ENCODE data around the gene HACE1.
"Not testable (repeated sequence)": the region's sequence is repeated elsewhere in the genome, so short reads cannot be mapped to it uniquely, and the experiment has no call there.

The HACE1 gene

DNA sequence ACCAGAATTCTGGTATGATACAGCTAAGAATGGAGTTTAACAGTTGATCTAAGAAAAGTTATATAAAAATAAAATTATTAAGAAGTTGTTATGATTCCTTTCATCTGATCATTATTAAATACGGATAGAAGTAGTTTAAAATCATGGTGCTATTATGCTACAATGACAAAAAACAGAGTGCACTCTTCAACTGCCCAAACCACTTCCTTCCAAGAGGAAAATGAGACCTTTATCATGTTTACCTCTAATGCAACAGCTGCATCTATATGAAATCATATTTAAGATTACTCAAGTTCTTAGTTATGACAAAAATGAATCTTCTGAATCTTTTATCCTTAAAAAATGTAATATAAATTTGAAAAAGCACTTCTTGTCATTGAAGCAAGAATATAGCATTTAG lies 31.2 kb downstream of the HACE1 start:
- peak; percentile 47 for FAIRE-seq

DNA sequence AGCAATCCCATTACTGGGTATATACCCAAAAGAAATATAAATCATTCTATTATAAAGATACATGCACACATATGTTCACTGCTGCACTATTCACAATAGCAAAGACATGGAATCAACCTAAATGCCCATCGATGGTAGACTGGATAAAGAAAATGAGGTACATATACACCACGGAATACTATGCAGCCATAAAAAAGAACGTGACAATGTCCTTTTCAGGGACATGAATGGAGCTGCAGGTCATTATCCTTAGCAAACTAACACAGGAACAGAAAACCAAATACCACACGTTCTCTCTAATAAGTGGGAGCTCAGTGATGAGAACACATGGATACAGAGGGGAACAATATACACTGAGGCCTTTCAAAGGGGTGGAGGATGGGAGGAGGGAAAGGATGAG lies 38.9 kb downstream of the HACE1 start:
- not testable (repeated sequence) for FAIRE-seq

DNA sequence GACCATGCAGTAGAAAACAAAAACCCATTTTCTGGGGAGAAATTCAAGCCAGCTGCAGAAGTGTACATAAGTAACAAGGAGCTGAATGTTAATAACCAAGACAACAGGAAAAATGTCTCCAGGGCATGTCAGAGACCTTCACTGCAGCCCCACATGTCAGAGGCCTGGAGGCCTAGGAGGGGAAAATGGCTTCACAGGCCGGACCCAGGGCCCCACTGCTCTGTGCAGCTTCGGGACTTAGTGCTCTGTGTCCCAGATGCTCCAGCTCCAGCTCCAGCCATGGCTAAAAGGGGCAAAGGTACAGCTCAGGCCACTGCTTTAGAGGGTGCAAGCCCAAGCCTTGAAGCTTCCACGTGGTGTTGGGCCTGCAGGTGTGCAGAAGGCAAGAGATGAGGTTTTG lies 43.6 kb downstream of the HACE1 start:
- no peak for FAIRE-seq

DNA sequence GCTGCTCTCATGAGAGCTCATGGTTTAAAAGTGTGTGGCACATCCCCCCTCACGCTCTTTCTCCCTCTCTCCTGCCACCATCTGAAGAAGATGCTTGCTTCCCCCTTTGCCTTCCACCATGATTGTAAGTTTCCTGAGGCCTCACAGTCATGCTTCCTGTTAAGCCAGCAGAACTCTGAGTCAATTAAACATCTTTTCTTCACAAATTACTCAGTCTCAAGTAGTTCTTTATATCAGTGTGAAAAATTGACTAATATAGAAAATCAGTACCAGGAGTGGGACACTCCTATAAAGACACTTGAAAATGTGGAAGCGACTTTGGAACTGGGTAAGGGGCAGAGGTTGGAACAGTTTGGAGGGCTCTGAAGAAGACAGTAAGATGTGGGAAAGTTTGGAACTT lies 45.0 kb downstream of the HACE1 start:
- FAIRE-seq, result no peak

DNA sequence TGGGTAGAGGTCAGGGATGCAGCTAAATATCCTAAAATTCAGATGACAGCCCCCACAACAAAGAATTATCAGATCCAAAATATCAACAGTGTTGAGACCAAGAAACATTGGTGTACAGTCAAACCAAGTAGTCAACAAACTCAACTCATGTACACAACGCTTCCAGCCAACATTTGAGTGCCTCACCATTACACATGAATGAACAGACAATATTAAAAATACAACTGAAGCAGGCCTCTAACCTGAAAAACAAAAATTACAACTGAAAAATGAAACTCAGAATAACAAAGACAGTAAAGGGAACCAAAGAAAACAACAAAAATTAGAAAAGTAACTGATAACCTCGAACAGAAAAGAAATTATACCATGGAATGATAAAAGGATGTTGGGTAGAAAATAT lies 46.2 kb downstream of the HACE1 start:
- FAIRE-seq, result no peak

DNA sequence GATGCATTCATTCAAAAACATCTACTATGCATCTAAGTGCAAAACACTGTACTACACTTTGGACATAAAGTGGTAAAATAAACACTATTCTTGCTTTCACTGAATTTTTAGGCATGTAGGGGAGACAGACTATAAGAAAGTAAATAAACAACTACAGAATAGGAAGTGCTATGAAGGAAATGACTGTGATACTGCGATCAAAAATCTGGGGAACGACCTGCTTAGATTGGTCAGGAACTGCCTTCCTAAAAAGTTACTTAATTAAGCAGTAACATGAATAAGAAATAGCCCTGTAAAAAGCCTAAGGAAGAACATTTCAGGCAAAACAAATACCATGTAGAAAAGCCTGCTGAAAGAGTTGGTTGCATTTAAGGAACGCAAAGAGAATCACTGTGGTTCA lies 50.6 kb downstream of the HACE1 start:
- FAIRE-seq, result no peak

DNA sequence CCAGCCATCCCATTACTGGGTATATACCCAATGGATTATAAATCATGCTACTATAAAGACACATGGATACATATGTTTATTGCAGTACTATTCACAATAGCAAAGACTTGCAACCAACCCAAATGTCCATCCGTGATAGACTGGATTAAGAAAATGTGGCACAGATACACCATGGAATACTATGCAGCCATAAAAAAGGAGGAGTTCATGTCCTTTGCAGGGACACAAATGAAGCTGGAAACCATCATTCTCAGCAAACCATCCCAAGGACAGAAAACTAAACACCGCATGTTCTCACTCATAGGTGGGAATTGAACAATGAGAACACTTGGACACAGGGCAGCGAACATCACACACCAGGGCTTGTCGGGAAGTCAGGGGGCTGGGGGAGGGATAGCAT lies 54.4 kb downstream of the HACE1 start:
- FAIRE-seq, result not testable (repeated sequence)

DNA sequence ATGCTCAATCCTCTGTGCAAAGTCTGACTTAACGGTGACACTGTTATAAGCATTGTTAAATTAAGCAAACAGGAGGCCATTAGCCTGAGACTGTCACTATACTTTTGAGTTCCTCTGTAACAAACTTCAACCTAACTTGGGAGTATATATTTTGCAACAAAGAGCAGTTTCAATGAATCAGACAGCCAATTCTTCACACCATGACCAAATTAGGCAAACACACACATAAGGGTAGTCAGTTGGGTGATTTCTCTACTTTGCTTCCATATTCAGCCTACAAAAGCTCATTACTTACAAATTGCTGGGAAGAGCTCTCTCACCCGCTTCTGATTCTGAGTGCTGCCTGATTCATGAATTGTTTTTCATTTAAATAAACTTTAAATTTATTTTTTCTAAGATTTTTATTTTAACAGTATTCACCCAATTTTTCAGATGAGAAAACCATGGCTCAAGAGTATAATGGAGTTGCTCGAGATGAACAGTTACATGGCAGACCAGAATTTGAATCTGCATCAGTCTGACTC lies 60.5 kb downstream of the HACE1 start:
- FAIRE-seq, result no peak

DNA sequence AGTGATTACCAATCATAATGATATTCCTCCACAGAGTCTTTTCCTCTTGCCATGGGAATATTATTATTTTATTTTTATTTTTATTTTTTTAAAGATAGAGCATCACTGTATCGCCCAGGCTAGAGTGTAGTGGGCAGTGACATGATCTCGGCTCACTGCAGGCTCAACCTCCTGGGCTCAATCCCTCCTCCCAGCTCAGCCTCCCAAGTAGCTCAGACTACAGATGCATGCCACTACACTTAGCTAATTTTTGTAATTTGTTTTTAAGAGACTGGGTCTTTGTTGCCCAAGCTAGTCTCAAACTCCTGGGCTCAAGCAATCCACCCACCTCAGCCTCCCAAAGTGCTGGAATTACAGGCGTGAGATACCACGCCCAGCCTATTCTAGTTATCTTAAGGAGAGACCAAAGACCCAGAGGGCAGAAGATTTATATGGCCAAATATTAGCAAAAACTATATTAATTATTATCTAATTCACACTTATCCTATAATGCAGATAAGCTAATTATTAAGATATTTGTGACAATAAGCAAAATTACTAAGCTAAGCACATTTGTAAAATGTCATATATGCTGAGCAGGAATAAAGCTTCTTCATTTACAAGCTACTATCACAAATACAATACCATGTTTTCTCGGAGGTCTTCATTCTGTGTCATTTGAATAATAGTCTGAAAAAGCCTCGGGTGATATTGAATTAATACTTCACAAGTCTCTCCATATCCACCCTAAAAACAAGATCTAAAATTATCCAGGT lies 63.5 kb downstream of the HACE1 start:
- no peak for FAIRE-seq

DNA sequence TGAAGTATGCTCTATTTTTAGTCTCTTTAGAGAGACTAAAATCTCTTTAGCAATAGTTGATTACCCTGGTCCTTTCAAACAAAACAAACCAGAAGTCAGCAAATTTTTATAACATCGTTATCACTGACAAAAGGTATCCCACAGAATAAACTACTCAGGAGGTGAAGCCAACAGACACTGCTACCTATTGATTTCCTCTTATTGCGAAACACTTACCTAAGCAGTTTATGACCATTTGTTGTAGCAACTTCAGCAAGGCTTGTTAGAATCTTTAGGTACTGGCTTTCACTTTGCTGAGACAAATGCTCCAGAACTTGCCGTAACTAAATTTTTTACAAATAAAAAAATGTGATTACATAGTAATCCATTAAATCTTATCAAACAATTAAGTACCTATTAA lies 64.4 kb downstream of the HACE1 start:
- FAIRE-seq, result peak; percentile 9

DNA sequence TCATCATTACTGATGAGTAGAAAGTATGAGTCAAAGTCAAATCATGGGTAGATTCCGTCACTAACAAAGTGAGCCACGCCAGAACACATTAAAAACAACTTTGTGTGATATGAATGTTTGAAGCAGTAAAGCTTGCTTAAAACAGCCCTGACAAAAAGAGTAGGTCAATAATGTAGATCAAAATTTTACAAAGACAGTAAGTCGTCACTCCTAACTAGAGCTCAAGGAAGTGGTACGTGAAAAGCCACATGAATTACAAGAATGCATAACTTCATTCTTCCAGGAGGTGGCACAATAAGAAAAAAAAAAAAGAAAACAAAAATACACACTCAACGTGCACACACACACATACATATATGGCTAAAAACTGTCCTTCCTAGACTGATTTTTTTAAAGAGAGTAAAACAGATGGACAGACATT lies 69.9 kb downstream of the HACE1 start:
- FAIRE-seq, result peak; percentile 88

DNA sequence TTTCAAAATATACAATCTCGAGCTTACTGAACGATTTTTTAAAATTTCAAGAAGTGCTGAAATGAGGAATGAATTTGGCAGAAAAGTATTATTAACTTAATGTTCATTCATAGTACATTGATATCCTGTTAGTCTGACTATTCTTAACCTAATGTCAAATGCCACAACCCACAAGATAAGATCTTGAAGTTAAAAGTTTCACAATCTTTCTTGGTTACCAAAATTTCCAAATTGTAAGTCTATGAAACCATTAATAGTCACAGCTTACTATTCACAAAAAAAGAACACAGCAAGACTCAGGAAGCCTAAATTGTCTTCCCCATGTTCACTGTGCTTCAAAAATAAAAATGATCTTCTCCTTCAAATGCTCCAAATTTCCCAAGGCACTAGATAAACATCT lies 71.3 kb downstream of the HACE1 start:
- FAIRE-seq, result no peak

DNA sequence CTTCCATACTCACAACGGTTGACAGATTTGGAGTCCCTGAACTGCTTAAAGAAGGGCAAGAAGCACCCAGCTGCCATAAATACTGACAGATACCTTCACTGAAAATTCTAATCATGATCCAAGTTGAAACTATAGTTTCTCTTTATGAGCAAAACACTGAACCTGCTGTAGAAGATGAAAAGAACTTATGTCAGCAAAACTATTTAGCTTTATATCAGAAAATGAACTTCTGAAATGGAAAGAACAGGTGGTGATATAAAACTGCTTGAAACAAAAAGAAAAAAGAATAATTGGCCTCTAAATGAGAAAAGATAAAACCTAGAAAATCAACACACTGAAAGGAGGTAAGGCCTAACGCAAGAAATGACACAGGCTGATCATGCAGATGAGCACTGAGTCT lies 72.4 kb downstream of the HACE1 start:
- peak; percentile 92 for FAIRE-seq

DNA sequence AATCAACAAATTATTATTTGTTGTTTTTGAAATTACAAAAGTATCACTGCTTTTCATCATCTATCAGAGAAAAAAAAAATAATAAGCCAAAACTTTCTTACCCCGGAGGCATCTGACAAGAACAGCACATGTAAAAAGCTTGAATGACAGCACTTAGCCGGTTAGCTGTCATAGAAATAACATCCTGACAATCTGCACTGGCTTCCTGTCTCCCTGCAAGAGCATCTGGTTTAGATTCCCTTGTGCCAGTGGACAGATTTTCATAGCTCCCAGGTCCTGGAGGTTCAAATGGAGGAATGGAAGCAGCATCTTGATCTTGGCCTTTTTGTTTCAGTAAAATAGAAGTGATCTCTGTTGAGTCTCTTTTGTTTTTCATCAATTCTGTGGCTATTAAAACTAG lies 74.8 kb downstream of the HACE1 start:
- no peak for FAIRE-seq

DNA sequence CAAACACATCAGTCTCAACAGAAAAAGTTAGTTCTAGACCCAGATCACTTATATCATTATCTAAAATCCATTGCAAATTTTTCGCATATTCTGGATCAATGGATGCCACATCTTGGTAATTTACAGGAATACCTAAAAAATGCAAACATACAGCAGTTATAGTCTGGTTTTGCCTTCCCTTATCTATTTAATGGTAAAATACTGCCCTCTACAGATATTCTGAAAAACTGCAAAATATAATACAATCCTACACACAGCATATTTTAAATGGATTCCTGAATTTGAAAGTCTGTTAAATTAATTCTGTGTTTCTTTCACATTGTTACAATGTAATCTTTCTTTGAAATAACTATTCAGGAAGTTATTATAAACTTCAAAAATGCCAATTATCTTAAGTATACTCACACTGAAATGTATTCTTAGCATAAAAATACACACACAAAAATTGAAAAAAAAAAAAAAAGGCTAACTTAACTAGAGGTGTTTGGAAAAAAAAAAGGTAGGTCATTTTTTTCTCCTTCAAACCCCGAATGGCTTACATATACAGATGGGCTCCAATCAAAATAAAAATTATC lies 88.4 kb downstream of the HACE1 start:
- peak; percentile 85 for FAIRE-seq

DNA sequence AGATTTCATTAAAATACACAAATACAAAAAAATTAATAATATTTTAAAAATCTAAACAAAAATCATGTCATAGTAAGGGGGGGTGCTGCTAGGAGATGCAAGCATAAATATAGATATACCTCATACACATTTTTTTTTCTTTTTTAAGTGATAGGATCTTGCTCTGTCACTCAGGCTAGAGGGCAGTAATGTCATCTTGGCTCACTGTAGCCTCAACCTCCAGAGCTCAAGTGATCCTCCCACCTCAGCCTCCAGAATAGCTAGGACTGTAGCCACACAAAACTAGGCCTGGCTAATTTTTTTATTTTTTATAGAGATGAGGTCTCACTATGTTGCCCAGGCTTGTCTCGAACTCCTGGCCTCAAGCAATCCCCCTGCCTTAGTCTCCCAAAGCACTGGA lies 90.8 kb downstream of the HACE1 start:
- FAIRE-seq, result no peak

DNA sequence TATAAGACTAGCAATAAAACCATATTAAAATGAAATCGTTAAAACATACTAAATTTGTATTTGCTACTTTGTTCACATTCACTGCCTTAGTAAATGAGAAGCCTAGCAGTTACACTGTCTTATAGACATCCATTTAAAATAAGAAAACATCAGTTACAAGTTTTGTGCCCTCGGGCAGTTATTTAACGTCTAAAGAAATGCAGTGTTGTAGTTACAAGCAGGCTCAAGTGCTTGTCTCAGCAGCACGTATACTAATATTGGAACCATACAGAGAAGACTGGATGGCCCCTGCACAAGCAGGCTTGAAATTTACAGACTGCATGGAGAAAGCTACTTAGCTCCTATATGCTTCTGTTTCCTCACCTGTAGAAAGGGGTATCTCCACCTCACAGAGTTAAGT lies 93.1 kb downstream of the HACE1 start:
- FAIRE-seq, result no peak

DNA sequence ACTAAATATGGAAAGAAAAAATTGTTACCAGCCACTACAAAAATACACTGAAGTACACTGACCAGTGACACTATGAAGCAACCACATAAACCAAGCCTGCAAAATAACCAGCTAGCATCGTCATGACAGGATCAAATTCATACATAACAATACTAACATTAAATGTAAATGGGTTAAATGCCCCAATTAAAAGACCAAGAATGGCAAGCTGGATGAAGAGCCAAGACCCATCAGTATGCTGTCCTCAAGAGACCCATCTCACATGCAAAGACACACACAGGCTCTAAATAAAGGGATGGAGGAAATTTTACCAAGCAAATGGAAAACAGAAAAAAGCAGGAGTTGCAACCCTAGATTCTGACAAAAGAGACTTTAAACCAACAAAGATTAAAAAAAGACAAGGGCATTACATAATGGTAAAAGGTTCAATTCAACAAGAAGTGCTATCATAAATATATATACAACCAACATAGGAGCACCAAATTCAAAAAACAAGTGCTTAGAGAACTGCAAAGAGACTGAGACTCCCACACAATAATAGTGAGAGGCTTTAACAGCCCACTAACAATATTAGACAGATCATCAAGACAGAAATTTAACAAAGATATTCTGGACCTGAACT lies 104.8 kb downstream of the HACE1 start:
- no peak for FAIRE-seq

DNA sequence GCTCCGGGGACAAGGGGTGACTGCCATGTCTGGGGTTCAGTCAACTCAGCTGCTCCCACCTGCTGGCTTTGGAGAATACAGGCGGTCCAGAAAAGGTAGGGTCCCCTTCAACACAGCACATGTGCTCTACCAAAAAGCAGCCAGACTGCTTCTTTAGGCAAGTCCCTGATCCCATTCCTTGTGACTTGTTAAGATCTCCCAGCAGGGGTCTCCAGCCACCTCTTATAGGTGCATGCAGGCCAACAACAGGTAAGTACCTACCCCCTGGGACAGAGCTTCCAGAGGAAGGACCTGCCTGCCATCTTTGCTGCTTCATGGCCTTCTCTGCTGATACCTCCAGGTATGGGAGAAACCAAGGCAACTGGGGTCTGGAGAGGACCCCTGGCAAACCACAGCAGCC lies 106.5 kb downstream of the HACE1 start:
- FAIRE-seq, result no peak

DNA sequence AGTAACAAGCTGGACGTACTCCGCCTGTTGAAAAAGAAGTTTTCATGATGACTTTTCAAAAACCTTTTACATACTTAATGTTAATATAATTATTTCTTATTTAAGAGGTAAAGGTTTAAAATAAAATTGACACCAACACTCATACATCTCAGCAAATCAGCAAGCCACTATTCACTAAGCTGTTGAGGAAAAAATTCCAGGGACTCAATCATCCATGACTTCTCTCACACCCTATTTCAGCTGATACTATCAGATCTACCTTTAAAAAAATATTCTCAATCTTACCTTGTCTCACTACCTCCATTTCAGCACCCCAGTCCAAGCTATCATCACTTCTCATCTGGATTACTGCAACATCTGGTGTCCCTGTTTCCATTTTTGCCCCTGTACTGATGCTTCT lies 109.3 kb downstream of the HACE1 start:
- FAIRE-seq, result no peak

DNA sequence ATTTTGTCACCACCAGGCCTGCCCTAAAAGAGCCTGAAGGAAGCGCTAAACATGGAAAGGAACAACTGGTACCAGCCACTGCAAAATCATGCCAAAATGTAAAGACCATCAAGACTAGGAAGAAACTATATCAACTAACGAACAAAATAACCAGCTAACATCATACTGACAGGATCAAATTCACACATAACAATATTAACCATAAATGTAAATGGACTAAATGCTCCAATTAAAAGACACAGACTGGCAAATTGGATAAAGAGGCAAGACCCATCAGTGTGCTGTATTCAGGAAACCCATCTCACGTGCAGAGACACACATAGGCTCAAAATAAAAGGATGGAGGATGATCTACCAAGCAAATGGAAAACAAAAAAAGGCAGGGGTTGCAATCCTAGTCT lies 120.6 kb downstream of the HACE1 start:
- FAIRE-seq, result not testable (repeated sequence)

DNA sequence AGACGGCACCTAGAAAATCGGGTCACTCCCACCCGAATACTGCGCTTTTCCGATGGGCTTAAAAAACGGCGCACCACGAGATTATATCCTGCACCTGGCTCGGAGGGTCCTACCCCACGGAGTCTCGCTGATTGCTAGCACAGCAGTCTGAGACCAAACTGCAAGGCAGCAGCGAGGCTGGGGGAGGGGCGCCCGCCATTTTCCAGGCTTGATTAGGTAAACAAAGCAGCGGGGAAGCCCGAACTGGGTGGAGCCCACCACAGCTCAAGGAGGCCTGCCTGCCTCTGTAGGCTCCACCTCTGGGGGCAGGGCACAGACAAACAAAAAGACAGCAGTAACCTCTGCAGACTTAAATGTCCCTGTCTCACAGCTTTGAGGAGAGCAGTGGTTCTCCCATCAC lies 122.2 kb downstream of the HACE1 start:
- not testable (repeated sequence) for FAIRE-seq

DNA sequence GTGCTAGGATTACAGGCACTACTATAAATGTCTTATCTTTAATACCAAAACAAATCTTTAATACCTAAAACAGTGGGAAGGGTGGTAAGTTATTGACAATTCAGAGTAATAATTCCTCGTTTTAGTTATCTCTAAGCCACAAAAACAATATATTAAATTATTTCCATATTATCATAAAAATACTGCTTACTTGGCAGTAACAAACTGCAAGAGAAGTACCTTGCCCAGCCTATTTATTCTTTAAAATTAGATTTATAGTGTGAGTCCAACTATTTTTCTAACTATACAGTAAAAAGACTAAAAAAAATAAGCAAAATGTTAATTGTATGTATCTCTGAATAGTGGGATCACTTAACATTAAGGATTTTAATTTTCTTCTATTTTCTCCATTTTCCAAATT lies 123.2 kb downstream of the HACE1 start:
- no peak for FAIRE-seq

DNA sequence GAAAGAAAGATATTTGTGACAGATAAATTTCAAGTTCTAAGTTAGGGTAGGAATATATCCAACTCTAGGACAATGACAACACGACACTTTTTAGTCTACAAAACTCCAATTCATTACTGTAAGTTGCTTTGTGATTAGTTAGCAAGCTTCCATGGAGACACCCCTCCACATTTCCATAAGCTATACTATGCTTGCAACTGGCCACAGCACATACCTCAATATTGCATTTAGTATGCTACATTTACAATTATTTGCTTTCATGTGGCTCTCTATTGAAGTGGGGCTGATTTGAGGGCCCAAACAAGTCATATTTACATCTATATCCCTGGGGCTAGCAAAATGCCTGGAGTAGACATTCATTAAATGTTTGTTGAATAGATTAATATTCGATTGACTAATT lies 129.3 kb downstream of the HACE1 start:
- FAIRE-seq, result no peak

Data from islet of Langerhans (tissue), 1 donor.